MCF 10A (cell line): ENCODE measurements around the gene TPSD1. TPM values are rescaled to one million over a fixed set of nuclear protein-coding genes. Genes with fewer than 3 reads are reported as not detected.
"Not testable (repeated sequence)": the region's sequence is repeated elsewhere in the genome, so short reads cannot be mapped to it uniquely, and the experiment has no call there.

Experiments used
- BruUV-seq: library from RNA; stranded (reverse); fragments of 400-500 nt; replicated peaks from 2 replicates; lab custom pipeline; 2021; lab: Mats Ljungman, UMichigan
- CTCF ChIA-PET: fragments of 300-600 bp; sonication (Branson Sonifier 250); formaldehyde crosslinking; extraction: SDS; loops from one replicate; lab custom pipeline; 2021; ENCODE audit warnings: antibody characterized with exemption, inconsistent platforms; lab: Yijun Ruan, JAX
- POLR2A ChIA-PET: fragments of 300-600, 350-650 bp; sonication (Branson Sonifier 250); formaldehyde crosslinking; extraction: SDS; loops from one replicate; lab custom pipeline; 2020; ENCODE audit warnings: antibody characterized with exemption, inconsistent platforms; lab: Yijun Ruan, JAX
- DNase-seq: peaks from one replicate; pipeline ENCODE4 v3.0.0-alpha.2; 2018; ENCODE audit not compliant: unreplicated experiment
- H3K27ac Mint-ChIP-seq: one replicate; pipeline ENCODE4 v1.8.0; 2022; ENCODE audit warnings: mild to moderate bottlenecking, low read depth, mixed read lengths; ENCODE audit not compliant: unreplicated experiment
- H3K27me3 Mint-ChIP-seq: one replicate; pipeline ENCODE4 v1.8.0; 2022; ENCODE audit warnings: mixed read lengths; ENCODE audit not compliant: insufficient read depth, unreplicated experiment
- H3K36me3 Mint-ChIP-seq: one replicate; pipeline ENCODE4 v1.8.0; 2022; ENCODE audit warnings: mild to moderate bottlenecking, moderate library complexity, mixed read lengths; ENCODE audit not compliant: insufficient read depth, unreplicated experiment
- H3K4me1 Mint-ChIP-seq: one replicate; pipeline ENCODE4 v1.8.0; 2022; ENCODE audit warnings: mixed read lengths; ENCODE audit not compliant: insufficient read depth, unreplicated experiment
- H3K4me3 Mint-ChIP-seq: one replicate; pipeline ENCODE4 v1.8.0; 2022; ENCODE audit warnings: mild to moderate bottlenecking, moderate library complexity, mixed read lengths; ENCODE audit not compliant: unreplicated experiment
- H3K9me3 Mint-ChIP-seq: one replicate; pipeline ENCODE4 v1.8.0; 2022; ENCODE audit warnings: mixed read lengths; ENCODE audit not compliant: unreplicated experiment
- intact Hi-C: fragments of 100-400 bp; cut with micrococcal nuclease; formaldehyde crosslinking; loops from 2 replicates; pipeline ENCODE4 v1.14.1; 2022
- total RNA-seq: library from RNA; stranded (reverse); gene quantifications from 2 replicates; pipeline ENCODE4 v1.2.3, GENCODE V29; 2022
- TF ChIP-seq, protein P1 (sequence below): fragments of 200-600 bp; IDR thresholded peaks from one replicate; pipeline ENCODE4 v1.8.0; 2022; ENCODE audit warnings: antibody characterized with exemption, mild to moderate bottlenecking; ENCODE audit not compliant: unreplicated experiment

TPSD1 gene
- total RNA-seq, 1 experiment from 2014 or later, result not detected

DNA sequence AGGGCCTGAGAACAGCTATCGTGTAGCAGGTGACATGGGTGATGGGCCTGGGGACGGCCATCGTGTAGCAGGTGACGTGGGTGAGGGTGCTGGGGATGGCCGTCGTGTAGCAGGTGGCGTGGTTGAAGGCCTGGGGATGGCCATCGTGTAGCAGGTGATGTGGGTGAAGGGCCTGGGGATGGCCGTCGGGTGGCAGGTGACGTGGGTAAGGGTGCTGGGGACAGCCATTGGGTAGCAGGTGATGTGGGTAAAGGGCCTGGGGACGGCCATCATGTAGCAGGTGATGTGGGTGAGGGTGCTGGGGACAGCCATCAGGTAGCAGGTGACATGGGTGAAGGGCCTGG lies 15.5 kb downstream of the TPSD1 start:
- H3K36me3 Mint-ChIP-seq, result no peaks in the 10 kb centered on the region
- H3K27ac Mint-ChIP-seq, result no peak overlapping the region
- no TSS peak for BruUV-seq
- TF ChIP-seq, protein P1, sequence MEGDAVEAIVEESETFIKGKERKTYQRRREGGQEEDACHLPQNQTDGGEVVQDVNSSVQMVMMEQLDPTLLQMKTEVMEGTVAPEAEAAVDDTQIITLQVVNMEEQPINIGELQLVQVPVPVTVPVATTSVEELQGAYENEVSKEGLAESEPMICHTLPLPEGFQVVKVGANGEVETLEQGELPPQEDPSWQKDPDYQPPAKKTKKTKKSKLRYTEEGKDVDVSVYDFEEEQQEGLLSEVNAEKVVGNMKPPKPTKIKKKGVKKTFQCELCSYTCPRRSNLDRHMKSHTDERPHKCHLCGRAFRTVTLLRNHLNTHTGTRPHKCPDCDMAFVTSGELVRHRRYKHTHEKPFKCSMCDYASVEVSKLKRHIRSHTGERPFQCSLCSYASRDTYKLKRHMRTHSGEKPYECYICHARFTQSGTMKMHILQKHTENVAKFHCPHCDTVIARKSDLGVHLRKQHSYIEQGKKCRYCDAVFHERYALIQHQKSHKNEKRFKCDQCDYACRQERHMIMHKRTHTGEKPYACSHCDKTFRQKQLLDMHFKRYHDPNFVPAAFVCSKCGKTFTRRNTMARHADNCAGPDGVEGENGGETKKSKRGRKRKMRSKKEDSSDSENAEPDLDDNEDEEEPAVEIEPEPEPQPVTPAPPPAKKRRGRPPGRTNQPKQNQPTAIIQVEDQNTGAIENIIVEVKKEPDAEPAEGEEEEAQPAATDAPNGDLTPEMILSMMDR, result no peak
- no peak overlapping the region for H3K4me3 Mint-ChIP-seq
- DNase-seq, result no peak
- no peaks in the 10 kb centered on the region for H3K9me3 Mint-ChIP-seq
- ChIA-PET CTCF (interaction anchor here (0.6 kb wide), 1 partner anchor 145 kb away, joined by 4 read pairs; no protein-coding TSS in a partner anchor), POLR2A (no interaction called here)
- H3K4me1 Mint-ChIP-seq, result no peaks in the 10 kb centered on the region
- intact Hi-C loops, result no loop called here
- peaks cover 35% of the 10 kb centered on the region for H3K27me3 Mint-ChIP-seq

DNA sequence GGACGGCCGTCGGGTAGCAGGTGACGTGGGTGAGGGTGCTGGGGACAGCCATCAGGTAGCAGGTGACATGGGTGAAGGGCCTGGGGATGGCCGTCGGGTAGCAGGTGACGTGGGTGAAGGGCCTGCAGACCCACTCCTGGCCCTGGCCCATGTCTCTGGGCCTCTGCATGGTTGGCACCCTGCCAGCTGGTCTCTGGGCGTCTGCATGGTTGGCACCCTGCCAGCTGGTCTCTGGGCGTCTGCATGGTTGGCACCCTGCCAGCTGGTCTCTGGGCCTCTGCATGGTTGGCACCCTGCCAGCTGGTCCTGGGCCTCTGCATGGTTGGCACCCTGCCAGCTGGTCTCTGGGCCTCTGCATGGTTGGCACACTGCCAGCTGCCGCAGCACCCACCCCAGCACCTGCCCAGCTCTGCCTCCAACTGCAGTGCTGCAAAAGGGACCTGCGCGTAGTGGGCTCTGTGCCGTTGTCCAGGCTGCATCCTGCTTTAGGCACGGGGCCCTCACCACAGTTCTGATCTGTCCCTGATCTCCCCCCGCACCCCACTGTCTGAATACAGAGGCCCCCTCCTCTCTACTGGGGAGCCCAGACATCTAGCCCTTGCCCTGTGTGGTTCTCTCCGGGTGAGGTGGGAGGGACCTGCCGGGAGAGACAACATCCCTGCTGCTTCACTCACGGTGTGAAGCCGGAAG lies 16.0 kb downstream of the TPSD1 start:
- H3K9me3 Mint-ChIP-seq, H3K27ac Mint-ChIP-seq, H3K4me1 Mint-ChIP-seq, H3K4me3 Mint-ChIP-seq, POLR2A ChIA-PET, H3K36me3 Mint-ChIP-seq, intact Hi-C loops, BruUV-seq: not testable (repeated sequence)
- H3K27me3 Mint-ChIP-seq, result peaks cover 31% of the 10 kb centered on the region
- peak; percentile 24 for DNase-seq
- CTCF ChIA-PET, result interaction anchor here (0.6 kb wide), 1 partner anchor 146 kb away, joined by 4 read pairs; no protein-coding TSS in a partner anchor

DNA sequence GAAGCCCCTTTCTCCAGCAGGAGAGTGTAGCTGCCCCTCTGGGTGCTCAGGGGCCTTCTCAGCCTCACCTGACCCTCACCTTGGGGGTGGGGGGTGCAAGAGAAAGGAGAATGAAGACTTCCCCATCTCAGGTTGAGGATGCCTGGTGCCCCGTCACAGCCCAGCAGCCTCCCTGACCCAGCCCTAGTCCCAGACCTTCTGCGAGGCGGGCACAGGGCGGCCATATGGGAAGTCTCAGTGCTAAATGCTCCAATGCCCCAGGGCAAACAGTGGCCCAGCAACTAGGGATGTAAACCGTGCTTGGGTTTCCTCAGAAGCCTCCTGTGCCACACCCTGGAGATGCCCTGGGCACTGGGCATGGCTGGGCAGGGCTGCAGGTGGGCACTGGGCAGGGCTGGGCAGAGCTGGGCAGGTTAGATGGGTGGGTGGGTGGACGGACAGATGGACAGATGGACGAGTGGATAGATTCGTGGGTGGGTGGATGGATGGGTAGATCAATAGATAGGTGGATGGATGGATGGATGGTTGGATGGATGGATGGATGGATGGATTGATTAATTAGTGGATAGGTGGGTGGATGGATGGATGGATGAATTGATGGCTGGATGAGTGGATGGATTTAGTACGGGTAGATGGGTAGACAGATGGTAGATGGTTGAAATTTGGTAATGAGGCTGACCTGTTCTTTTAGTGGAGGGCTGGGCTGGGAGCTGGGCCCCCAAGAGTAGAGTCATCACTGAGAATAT lies 16.8 kb downstream of the TPSD1 start:
- ChIA-PET POLR2A (no interaction called here), CTCF (no interaction called here)
- intact Hi-C loops, result no loop called here
- Mint-ChIP-seq H3K27ac (no peak overlapping the region), H3K4me1 (no peaks in the 10 kb centered on the region), H3K27me3 (peaks cover 34% of the 10 kb centered on the region), H3K9me3 (no peaks in the 10 kb centered on the region), H3K36me3 (no peaks in the 10 kb centered on the region), H3K4me3 (no peak overlapping the region)
- no TSS peak for BruUV-seq
- no peak for DNase-seq
- TF ChIP-seq, protein P1, result no peak

DNA sequence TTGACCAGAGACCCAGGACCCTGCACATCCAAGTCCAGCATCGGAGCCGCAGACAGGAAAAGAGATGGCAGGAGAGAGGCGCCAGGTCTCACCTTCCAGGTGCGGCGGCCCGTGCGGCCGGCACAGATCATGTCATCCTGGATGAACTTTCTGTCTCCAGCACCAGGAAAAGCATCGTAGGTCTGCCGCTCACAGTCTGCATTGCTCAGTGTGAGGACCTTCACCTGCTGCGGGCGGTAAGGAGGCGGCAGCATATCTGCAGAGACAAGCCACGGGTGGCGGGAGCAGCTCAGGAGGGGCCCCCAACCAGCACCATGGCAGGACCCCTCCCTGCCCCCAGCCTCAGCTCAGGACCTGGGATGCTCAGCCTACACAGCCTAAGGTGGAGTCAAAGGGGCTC lies 17.9 kb downstream of the TPSD1 start:
- POLR2A ChIA-PET, result no interaction called here
- TF ChIP-seq, protein P1, result no peak

More for the DNA sequence above, 17.9 kb downstream of the TPSD1 start:
- Mint-ChIP-seq H3K4me1 (no peaks in the 10 kb centered on the region), H3K36me3 (no peaks in the 10 kb centered on the region), H3K27me3 (peaks cover 40% of the 10 kb centered on the region), H3K9me3 (no peaks in the 10 kb centered on the region), H3K27ac (no peak overlapping the region), H3K4me3 (no peak overlapping the region)
- DNase-seq, result no peak
- no TSS peak for BruUV-seq
- CTCF ChIA-PET, result no interaction called here
- intact Hi-C loops, result no loop called here
